K562 (cell line): ENCODE results near the gene GDAP1L1. TPM values are rescaled to one million over a fixed set of nuclear protein-coding genes. Genes with fewer than 3 reads are reported as not detected.

Experiments used
- CREB1 ChIP-seq, 2 experiments: sonication (generic) in 1 of 2; formaldehyde crosslinking in 1 of 2; IDR thresholded peaks; 2 replicates each; pipeline versions ENCODE4 v1.6.1 to v1.8.0; 2012 to 2022; ENCODE audit warnings: inconsistent platforms in 1 of 2, mild to moderate bottlenecking in 1 of 2, missing genetic modification reagents in 1 of 2, moderate library complexity in 1 of 2
- MYC ChIP-seq, 2 experiments: fragments of 250-450 bp in 1 of 2; sonication (Bioruptor Pico) in 1 of 2; IDR thresholded peaks; 2 replicates each; pipeline versions ENCODE4 v1.5.1 to v1.6.1; 2012 to 2021; ENCODE audit warnings: low read depth in 2 of 2, borderline replicate concordance in 1 of 2, improper control_type of control experiment in 1 of 2, low read length in 1 of 2, mild to moderate bottlenecking in 1 of 2, moderate library complexity in 1 of 2
- PHF8 ChIP-seq: fragments of 200-600 bp; sonication (generic); IDR thresholded peaks from 2 replicates; pipeline ENCODE4 v1.6.1; 2012; ENCODE audit warnings: mixed run types, mild to moderate bottlenecking, inconsistent platforms, low read length, moderate library complexity, borderline replicate concordance
- ZBTB40 ChIP-seq, 2 experiments: fragments of 450-650 bp in 1 of 2; sonication (generic) in 1 of 2; formaldehyde crosslinking in 1 of 2; IDR thresholded peaks; 2 replicates each; pipeline versions ENCODE4 v1.7.1 to v1.9.0; 2016 to 2022; ENCODE audit warnings: inconsistent platforms in 1 of 2, mild to moderate bottlenecking in 1 of 2, missing genetic modification reagents in 1 of 2
- ZNF609 ChIP-seq: sonication (generic); formaldehyde crosslinking; IDR thresholded peaks from 2 replicates; pipeline ENCODE4 v1.8.1; 2023; ENCODE audit warnings: missing genetic modification reagents, mild to moderate bottlenecking, borderline replicate concordance
- polyA plus RNA-seq, 8 experiments: library from polyadenylated mRNA; depleted of rRNA in 4 of 8; stranded (reverse) in 5 of 8; unstranded in 3 of 8; fragments of >200 nt; fragmentation: Nextera tagmentation in 2 of 8; fragmentation: Illumina TruSeq in 1 of 8; extraction: Ambion mirVana in 2 of 8; extraction: Trizol in 1 of 8; gene quantifications; 2 replicates each; pipeline versions ENCODE4 v1.2.1 to v1.2.3, GENCODE V29; 2011 to 2014; ENCODE audit warnings: inconsistent platforms in 1 of 8, missing spikeins in 1 of 8
- total RNA-seq, 7 experiments: library from RNA; depleted of rRNA in 6 of 7; stranded (reverse); fragments of >200 nt in 6 of 7; fragmentation: Illumina TruSeq in 2 of 7; extraction: Trizol in 2 of 7; gene quantifications; 2 replicates each; pipeline versions ENCODE4 v1.2.1 to v1.2.3, GENCODE V29; 2011 to 2021; ENCODE audit warnings: low replicate concordance in 1 of 7

GDAP1L1 gene
- total and polyA plus RNA-seq, 9 of the 15 experiments (the other 6 are each of a cell fraction or from before 2014, with no cell fraction given) = 0.06 to 0.40 (median 0.19) TPM; not detected in 5

GRCh38 chr20:44310664-44311639 is 63.8 kb downstream of the GDAP1L1 start, which contains the start of gene FITM2 (continued):
- TF ChIP-seq ZBTB40 (IDR thresholded peaks at IDR 0.05) = peak; percentile 54
- no peak for TF ChIP-seq ZBTB40 (CRISPR knock-in tag; IDR thresholded peaks at IDR 0.05)
- peak; percentile 86 for TF ChIP-seq MYC (IDR thresholded peaks at IDR 0.05; ENCODE audit: low read depth, low read length)
- peak; percentile 69; the same call in 1 of the 2 replicates for TF ChIP-seq MYC (CRISPR knock-in tag; IDR thresholded peaks at IDR 0.05; ENCODE audit: borderline replicate concordance, low read depth)
- peak; percentile 66; the same call in 1 of the 2 replicates for TF ChIP-seq PHF8
- 0 out of 2 replicates have a peak, but pooled peaks have one; percentile 34 for TF ChIP-seq ZNF609 (CRISPR knock-in tag)
- TF ChIP-seq CREB1 (IDR thresholded peaks at IDR 0.05) = no peak; the same call in 1 of the 2 replicates
- TF ChIP-seq CREB1 (CRISPR knock-in tag; IDR thresholded peaks at IDR 0.05) = peak; percentile 81
